HG03378 (cell line): ENCODE results near the gene EDIL3.

Experiments
- ATAC-seq: cut with Tn5 transposase; IDR thresholded peaks from one replicate; pipeline ENCODE4 v1.9.1; 2021; ENCODE audit warnings: mild to moderate bottlenecking, moderate library complexity; ENCODE audit not compliant: unreplicated experiment

The EDIL3 gene

DNA sequence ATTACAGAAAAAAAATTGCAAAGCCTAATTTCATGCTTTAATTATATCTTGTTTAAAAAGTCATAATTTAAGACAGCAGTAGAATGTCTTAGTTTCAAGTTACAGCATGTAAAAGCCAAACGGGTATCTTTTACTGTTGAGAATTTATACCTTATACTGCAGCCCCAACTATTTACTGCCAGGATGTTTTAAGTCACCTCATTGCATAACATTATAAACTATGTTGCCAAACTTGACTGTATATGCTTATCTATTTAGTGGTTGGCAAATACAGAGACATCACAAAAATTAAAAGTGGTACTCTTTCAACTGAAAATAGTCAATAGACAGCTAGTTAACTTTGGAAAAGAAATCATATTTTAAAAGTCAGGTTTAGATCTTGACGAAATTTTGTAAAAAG is 119.5 kb downstream of the EDIL3 start:
- no peak for ATAC-seq

DNA sequence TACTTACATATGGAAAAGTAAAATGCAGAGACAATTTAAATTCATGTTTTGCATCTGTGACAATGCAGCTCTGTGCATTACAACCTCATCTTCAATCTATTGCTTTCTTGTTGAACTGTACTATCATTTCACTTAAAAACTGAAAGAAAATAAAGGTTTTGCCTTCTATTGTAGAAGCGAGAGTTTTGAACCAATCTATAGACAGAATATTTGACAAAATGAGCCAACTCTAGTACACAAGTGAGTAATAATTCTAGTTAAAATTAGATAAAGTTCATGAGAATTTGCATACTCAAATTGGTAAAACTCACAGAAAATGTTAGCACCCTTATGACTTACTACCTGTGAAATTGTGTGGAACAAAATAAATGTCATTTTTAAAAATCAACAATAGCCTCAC is 123.7 kb downstream of the EDIL3 start:
- no peak for ATAC-seq

DNA sequence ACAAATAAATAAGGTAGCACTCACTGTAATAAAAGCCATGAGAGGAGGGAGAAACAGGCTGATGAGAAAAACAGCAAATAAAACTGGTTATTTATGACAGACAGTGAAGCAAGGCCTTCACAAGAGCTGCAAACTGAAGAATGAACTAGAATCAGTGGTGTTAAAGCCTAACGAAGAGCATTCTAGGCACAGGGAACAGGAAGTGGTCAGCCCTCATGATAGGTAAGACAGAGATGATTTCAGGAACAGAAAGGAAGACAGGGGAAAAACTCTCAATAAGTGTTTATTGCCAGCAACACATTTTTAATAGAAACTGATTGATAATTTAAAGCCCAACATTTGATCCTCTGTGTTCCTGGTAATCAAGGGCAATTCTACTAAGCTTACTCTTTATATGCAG is 124.5 kb downstream of the EDIL3 start:
- peak; percentile 62 for ATAC-seq

DNA sequence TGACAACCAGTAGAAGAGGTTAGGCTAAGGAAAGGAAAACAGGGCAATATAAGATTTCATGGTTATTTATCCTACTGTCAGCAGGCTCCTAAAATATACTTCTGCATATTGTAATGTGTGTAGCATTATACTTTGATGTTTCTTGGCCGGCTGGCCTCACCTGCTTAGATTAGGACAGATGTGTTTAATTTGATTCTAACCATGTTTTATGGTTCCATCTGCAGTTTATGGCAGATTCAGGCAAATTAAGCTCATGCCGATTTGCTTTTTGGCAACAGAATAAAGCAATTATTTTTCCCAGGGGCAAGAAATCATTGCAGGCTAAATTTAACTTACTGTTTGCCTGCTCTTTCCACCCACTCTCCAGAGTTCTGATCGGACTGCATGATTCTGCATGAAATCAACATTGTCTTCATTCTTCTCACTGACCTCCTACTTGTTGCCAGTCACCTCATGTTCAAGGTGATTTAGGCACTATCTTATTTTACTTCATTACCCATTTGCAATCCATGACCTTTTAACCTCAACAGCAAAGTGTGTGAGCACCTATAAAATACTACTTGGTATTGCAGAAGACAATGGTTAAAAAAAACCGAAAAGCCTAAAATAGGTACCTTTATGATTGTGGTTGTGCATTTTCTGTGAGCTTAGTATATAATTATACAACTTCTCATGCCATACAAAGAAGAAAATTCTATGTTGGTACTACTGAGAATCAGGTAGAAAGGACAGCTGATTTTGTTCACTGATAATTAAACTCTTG is 125.2 kb downstream of the EDIL3 start:
- ATAC-seq, result peak; percentile 1

DNA sequence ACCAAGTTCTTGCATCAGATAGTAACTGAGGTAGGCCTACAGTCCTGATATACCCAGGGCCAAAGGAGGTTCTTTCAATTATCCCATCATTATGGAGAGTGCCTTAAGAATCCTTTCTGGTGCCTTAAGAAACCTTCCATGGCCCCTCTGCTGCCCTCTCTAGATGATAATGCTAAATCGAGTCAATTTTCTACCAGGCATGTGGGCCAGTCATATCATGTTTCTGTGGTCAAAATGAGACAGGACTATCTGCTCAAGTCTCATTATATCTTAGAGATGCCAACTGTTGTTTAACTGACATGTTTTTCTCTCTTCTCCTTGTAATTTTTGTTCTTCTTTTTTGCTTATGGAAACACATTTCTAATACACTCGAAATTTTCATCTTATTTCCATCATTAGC is 127.6 kb downstream of the EDIL3 start:
- no peak for ATAC-seq

DNA sequence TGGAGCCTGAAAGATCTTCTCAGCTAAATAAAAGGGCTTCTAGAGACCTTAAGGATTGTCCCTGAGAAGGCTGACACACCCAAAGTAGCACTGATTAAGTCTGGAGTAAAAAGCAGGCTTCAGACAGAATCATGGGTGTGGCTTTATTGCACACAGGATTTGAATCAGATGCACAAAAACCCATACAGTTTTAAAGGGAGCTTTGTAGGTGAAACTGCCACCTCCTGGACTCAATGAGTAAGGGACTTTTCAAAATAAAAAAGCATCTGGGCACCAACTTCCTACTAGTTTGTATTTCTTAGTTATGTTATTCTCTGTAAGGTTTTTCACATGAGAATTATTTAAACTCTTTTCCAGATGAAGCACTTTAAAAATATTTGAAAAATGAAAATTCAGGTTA is 129.4 kb downstream of the EDIL3 start:
- ATAC-seq, result peak; percentile 41

DNA sequence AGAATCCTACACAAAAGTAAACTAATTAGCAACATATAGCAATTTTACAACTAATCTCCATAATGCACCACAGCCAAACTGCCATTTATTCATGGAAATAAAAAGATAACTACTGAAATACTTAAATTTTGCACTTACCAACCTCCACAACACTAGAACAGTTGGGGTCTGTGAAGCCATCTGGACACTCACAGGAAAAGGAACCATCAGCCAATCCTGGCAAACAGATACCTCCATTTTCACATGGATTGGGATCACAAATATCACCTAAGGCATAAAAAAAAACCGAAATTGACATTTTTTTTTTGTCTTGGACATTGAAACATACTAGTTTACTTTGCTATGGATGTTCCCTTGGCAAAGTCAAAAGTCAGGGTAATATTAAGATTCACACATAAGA is 130.7 kb downstream of the EDIL3 start:
- ATAC-seq, result no peak

DNA sequence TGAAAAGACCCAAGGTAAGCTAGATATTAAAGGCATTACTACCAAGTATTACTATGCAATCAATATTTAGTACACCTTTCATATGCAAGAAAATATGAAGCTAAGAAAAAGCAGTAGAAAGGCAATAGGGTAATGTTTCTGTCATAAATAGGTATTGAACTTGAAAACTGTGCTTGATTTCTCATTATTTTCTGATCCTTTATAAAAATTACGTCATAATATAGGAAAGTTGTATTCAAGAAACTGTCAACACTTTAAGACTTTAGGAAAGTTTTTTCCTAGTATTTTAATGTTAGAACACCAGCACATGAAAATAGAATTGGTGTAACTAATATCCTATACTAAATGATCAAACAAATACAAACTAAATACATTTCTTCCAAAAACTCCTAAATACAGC is 133.2 kb downstream of the EDIL3 start:
- no peak for ATAC-seq

DNA sequence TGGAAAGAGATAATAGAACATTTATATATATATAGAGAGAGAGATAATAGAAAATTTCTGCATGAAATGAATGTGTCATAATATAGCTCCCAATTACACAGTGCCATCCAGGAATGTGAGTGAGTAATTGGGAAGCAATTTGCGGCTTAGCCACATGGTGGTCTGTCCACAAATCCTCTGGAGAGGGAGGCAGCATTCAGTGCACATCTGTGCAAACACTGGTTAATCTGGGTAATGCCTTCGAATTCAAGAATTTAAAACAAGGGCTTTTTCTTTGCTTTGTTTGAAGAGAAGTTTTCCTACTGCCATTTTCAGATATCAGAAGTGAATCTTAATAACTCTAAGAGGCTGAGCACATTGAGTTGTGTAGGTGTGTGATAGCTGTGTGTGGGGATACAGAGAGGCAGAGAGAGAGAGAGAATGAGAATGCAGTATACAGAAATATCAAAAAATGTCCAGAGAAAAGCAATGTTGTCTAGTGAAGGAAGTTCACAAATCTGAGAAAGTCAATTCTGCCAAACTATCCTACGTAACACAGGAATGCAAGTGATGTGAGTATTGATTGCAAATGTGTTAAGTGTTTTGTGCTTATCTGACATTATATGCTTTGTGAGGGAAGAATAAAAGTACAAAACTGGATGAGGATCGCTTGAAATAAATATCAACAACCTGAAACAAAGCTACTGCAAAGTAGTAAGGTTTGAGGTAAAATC is 134.6 kb downstream of the EDIL3 start:
- no peak for ATAC-seq

DNA sequence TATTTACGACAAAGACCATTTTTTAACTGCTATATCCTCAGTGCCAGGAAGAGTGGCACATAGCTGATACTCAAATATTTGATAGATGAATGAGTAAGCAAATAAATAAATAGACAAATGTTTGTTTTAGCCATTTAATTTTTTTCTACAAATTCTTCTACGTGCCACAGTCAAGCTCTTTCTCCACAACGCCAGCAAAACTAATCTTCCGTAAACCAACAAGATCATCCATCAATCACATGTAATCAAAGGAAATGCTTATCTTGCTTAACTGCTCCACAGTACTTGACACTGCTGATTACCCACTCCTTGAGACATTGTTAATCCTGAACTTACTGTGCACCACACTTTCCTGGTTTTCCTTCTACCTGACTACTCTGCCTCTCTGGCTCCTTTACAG is 136.7 kb downstream of the EDIL3 start:
- ATAC-seq, result no peak

DNA sequence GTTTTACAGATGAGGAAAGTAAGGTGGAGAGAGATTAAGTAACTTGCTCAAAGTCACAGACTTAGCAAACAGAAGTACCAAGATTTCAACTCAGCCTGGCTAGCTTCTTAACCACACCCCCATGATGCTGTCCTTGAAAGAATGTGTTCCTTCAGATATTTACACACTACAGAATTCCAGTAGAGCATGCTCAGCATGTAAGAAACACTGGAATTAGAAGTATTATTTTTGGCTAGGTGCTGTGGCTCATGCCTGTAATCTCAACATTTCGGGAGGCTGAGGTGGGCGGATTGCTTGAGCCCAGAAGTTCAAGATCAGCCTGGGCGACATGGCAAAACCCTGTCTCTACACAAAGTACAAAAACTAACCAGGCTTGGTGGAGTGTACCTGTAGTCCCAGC is 142.4 kb downstream of the EDIL3 start:
- ATAC-seq, result no peak

DNA sequence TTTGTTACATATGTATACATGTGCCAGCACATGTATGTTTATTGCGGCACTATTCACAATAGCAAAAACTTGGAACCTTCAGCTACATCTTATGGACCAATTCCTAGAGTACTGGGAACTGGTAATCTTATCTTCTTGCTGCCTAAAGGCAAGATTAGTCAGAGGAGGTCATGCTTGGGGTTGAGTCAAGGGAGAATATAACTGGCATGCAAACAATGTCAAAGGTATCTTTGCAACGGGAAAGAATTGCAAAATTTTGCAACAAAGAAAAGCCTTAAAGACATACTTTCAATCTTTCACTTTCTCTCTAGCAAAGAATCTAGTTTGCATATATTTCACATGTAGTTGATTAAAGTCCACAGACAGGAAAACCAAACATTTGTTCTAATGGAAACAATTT is 145.2 kb downstream of the EDIL3 start:
- no peak for ATAC-seq

DNA sequence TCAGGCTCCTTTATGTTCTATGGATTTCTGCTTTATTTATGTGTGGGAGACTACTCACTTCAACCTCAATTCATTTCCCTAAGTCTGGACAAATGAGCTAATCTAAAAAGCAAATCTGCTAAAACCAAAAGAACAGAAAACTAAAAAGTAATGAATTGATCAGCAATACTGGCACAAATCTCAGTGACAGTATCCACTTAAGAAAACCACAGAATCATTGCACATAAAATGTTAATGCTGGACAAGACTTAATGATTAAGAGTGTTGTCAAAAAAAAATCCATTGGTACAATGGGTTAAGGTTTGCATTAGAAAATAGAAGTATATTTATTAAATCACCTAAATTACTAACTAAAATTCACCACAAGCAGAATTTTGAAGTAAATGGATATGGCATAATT is 147.6 kb downstream of the EDIL3 start:
- no peak for ATAC-seq

DNA sequence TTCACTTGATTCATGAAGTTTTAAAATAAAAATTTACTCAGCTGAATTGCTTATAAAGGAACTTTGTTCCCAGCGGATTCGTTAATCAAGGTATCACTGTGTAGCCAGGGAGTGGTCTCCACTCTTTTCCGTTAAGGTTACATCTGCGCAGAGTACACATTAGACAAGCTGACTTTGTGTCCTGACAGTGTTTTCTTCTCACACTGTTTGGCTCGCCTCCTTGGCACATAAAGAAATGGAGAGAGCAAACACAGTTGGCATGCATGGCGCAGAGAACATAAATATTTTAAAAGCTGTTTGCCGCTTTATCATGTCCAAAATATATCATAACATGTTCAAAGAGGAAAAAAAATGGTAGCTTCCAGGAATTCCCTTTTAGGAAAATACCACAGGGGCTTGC is 153.2 kb downstream of the EDIL3 start:
- no peak for ATAC-seq

DNA sequence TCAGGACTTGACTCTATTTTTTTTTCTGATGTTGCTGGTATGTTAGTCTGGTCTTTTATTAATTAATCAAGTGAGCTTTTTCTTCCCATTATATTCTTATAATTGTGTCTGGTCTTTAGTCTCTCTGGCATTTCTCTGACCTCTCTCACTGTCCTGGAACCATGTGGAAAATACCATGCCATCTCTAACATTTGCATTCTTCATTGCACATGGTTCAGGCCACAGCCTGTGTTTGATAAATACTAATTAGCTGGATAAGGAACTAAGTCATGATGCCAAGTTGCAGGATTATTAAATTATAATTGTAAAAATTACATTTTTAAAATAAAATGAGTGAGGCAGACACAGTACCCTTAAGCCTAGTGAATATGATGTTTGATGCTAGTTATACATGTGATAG is 155.6 kb downstream of the EDIL3 start:
- no peak for ATAC-seq

DNA sequence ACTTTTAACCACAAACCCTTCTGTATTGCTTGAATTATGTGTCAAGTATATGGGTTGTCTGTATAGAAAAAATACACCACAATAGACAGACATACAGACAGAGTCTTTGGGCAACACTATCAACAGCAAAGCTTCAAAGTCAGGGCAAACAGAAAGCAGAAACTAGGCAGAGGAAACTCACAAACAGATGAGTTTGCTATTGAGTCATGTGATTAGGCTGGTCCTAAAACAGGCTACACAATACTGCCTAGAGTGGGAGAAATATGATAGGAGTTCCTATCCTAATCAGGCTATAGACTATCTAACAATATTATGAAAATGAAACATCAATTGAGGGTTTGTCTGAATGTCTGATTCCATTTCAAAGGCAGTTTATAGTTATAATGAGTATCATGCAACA is 156.4 kb downstream of the EDIL3 start:
- ATAC-seq, result no peak

DNA sequence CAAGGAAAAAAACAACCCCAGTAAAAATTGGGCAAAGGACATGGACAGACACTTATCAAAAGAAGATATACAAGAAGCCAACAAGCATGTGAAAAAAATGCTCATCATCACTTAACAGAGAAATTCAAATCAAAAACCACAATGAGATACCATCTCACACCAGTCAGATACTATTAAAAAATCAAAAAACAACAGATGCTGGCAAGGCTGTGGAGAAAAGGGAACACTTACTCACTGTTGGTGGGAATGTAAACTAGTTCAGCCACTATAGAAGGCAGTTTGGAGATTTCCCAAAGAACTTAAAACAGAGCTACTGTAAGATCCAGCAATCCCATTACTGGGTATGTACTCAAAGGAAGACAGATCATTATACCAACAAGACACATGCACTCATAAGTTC is 157.4 kb downstream of the EDIL3 start:
- ATAC-seq, result no peak

DNA sequence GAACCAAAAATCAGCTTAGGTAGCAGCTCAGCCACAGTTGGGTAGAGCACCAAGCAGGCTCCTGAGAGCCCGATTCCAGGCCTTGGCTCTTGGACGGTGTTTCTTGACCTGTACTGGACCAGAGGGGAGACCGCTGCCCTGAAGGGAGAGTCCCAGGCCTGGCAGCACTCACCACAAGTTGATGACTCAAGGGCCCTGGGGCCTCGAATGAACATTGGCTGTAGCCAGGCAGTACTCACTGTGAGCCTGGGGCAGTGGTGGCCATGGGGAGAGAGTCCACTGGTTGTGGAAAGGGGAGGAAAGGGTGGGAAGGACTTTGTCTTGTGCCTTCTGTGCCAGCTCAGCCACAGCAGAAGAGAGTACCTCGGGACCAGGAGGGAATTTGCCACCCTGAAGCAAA is 166.1 kb downstream of the EDIL3 start:
- ATAC-seq, result no peak

DNA sequence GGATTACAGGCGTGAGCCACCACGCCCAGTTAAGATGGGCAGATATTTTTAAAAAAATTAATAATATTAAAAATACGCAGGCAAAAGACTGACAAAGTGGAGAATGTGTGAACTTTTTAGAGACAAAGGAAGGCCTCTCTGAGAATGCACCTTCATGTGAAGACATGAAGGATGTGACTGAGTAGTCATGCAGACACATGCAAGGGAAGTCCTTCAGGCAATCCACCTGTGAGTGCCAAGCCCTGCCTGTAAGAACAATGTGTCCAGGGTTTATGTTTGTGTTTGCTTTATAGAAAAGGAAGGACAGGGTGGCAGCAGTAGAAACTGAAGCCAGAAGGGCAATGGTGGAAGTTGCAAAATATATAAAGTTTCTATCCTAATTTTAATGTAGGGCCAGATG is 169.2 kb downstream of the EDIL3 start:
- ATAC-seq, result no peak

DNA sequence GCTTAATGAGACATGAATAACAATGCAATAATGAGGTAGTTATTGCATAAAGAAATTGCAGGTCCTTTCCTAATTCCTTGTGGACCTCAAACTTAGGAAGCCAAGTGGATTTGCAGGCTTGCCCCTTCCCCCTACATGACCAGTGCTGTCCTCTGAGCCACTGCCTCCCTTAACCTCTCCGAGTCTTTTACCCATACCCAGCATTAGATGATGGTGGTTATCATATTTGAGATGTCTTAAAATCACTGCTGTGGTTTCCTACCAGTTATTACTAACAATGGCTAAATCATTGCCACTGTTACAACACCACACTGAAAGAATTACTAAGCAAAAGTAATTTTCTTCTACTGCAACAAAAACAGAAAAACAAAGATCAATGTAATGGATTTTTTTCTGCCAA is 170.8 kb downstream of the EDIL3 start:
- no peak for ATAC-seq

DNA sequence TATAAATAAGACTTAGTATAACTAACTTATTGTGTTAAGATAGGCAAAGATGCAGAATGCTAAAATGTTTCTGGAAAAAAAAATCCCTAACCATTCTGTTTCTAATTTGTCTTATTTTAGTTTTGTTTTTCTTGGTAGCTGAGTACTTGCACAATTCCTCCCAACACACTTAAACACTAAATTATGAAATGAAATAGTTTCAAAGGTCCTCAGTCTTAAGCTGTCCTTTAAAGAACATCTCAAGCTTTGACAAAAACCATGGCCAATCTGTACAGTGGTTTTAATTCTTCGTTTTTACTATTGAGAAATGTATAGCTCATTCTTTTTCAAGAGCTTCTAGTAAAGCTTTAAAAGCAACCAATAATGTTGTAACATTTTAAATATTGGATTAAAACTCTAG is 171.5 kb downstream of the EDIL3 start:
- ATAC-seq, result no peak

DNA sequence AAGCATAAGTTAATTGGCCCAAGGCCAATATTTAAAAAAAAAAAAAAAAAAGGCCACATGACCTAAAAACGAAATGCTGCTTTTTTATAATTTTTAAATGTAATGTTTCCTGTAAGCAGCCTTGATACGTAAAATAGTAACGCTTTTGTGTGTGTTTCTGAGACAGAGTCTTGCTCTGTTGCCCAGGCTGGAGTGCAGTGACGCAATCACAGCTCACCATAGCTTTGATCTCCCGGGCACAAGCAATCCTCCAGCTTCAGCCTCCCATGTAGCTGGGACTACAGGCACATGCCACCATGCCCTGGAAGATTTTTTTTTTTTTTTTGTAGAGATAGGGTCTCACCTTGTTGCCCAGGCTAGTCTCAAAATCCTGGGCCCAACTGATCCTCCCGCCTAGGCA is 179.9 kb downstream of the EDIL3 start:
- ATAC-seq, result no peak

DNA sequence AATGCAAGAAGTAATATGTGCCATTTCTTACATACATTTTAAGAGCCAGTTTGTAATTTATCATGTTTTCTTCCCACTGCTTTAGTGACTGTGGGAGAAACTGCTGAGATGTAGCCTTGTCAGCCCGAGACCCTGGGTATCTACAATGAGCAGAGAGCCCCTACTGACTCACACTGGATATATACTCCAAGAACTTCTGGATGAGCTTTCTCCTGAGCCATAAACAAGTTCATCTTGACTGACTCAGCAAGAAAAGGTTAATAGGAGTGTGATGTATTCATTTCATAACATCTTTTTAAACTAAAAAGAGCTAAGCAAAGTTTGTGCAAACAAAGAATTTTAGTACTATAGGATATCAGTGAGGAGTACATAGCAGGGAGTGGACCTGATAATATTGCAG is 182.5 kb downstream of the EDIL3 start:
- no peak for ATAC-seq
